Cardiac muscle cell (in vitro differentiated cells and primary cell): ENCODE measurements around the gene TBC1D5. TPM values are rescaled to one million over a fixed set of nuclear protein-coding genes. Genes with fewer than 3 reads are reported as not detected.
"Not testable (repeated sequence)": the region's sequence is repeated elsewhere in the genome, so short reads cannot be mapped to it uniquely, and the experiment has no call there.

Experiments
- DNase-seq, 2 donors: peaks; one replicate each; pipeline versions ENCODE4 v3.0.0 to v3.0.0-alpha.2; 2010 to 2017; ENCODE audit warnings: low read depth in 1 of 2, low spot score in 1 of 2
- H3K27ac ChIP-seq: fragments of 200-600 bp; sonication (generic); 2 replicates; pipeline ENCODE4 v1.5.1; 2016
- H3K27me3 ChIP-seq: fragments of 200-600 bp; sonication (generic); 2 replicates; pipeline ENCODE4 v1.6.0; 2016; ENCODE audit warnings: control low read depth
- H3K36me3 ChIP-seq: fragments of 200-600 bp; sonication (generic); 2 replicates; pipeline ENCODE4 v1.5.1; 2016; ENCODE audit warnings: control low read depth
- H3K4me1 ChIP-seq: fragments of 200-600 bp; sonication (generic); 2 replicates; pipeline ENCODE4 v1.8.1; 2017; ENCODE audit warnings: low read depth, mild to moderate bottlenecking, mixed run types
- H3K4me3 ChIP-seq: fragments of 200-600 bp; sonication (generic); 2 replicates; pipeline ENCODE4 v1.5.1; 2016; ENCODE audit warnings: mild to moderate bottlenecking
- H3K9me3 ChIP-seq: fragments of 200-600 bp; sonication (generic); 2 replicates; pipeline ENCODE4 v1.5.1; 2017; ENCODE audit warnings: low read depth, mild to moderate bottlenecking, control low read depth
- CTCF ChIP-seq: IDR thresholded peaks from 2 replicates; pipeline ENCODE4 v1.5.1; 2012; ENCODE audit warnings: low read depth, mild to moderate bottlenecking, low read length
- polyA plus RNA-seq: library from polyadenylated mRNA; unstranded; fragments of >200 nt; fragmentation: Nextera tagmentation; extraction: Ambion mirVana; gene quantifications from 2 replicates; pipeline ENCODE4 v1.2.1, GENCODE V29; 2016
- total RNA-seq: library from RNA; depleted of rRNA; stranded (reverse); fragments of >200 nt; gene quantifications from 2 replicates; pipeline ENCODE4 v1.2.3, GENCODE V29; 2016

The TBC1D5 gene
- total and polyA plus RNA-seq, 2 experiments from 2014 or later, result 34.5 to 66.6 TPM

- H3K4me3 ChIP-seq, result no peak overlapping the region
- H3K27me3 ChIP-seq, result no peaks in the 10 kb centered on the region
- H3K9me3 ChIP-seq, result no peaks in the 10 kb centered on the region
- H3K27ac ChIP-seq, result no peak overlapping the region
- peak in 1 of 2 donors; percentile 63 for DNase-seq
- no peaks in the 10 kb centered on the region for H3K4me1 ChIP-seq
- TF ChIP-seq CTCF, result no peak
- H3K36me3 ChIP-seq, result no peaks in the 10 kb centered on the region
These were observed 103.2 kb downstream of the TBC1D5 start for GRCh38 chr3:17639257-17639656.

- Histone ChIP-seq H3K27me3 (no peaks in the 10 kb centered on the region), H3K9me3 (no peaks in the 10 kb centered on the region), H3K36me3 (no peaks in the 10 kb centered on the region), H3K4me3 (no peak overlapping the region), H3K27ac (no peak overlapping the region), H3K4me1 (no peaks in the 10 kb centered on the region)
- peak in 1 of 2 donors; percentile 35 for DNase-seq
- TF ChIP-seq CTCF, result no peak
These were observed 104.1 kb downstream of the TBC1D5 start for GRCh38 chr3:17638356-17638755.

- H3K27ac ChIP-seq, H3K4me3 ChIP-seq, H3K36me3 ChIP-seq, H3K27me3 ChIP-seq, H3K9me3 ChIP-seq, H3K4me1 ChIP-seq: not testable (repeated sequence)
- DNase-seq, result peak in 1 of 2 donors; percentile 65
These were observed 106.8 kb downstream of the TBC1D5 start for GRCh38 chr3:17635675-17636074.

- no peaks in the 10 kb centered on the region for H3K36me3 ChIP-seq
- no peaks in the 10 kb centered on the region for H3K4me1 ChIP-seq
- H3K9me3 ChIP-seq, result no peaks in the 10 kb centered on the region
- H3K4me3 ChIP-seq, result no peak overlapping the region
- no peak overlapping the region for H3K27ac ChIP-seq
- no peak for TF ChIP-seq CTCF
- no peaks in the 10 kb centered on the region for H3K27me3 ChIP-seq
- no peak for DNase-seq
These were observed 107.5 kb downstream of the TBC1D5 start for GRCh38 chr3:17634964-17635363.

GRCh38 chr3:17634201-17634600 lies 108.2 kb downstream of the TBC1D5 start:
- DNase-seq, result no peak
- TF ChIP-seq CTCF, result no peak
- no peaks in the 10 kb centered on the region for H3K36me3 ChIP-seq
- no peak overlapping the region for H3K4me3 ChIP-seq
- no peaks in the 10 kb centered on the region for H3K27me3 ChIP-seq
- no peaks in the 10 kb centered on the region for H3K4me1 ChIP-seq
- no peaks in the 10 kb centered on the region for H3K9me3 ChIP-seq
- H3K27ac ChIP-seq, result no peak overlapping the region

- no peak overlapping the region for H3K4me3 ChIP-seq
- no peak for TF ChIP-seq CTCF
- DNase-seq, result peak in 1 of 2 donors; percentile 71
- no peaks in the 10 kb centered on the region for H3K27me3 ChIP-seq
- H3K9me3 ChIP-seq, result no peaks in the 10 kb centered on the region
- H3K4me1 ChIP-seq, result no peaks in the 10 kb centered on the region
- H3K36me3 ChIP-seq, result no peaks in the 10 kb centered on the region
- no peak overlapping the region for H3K27ac ChIP-seq
These were observed 109.9 kb downstream of the TBC1D5 start for GRCh38 chr3:17632401-17633100.
